Activated CD8-positive, alpha-beta T cell treated with anti-CD3 and anti-CD28 coated beads, Interleukin-2, amount 10 ng/mL, durations not matched to agents 7 days and 5 days (primary cell): ENCODE data around the gene SIRPB2. TPM values are rescaled to one million over a fixed set of nuclear protein-coding genes. Genes with fewer than 3 reads are reported as not detected.
"Not testable (repeated sequence)": the region's sequence is repeated elsewhere in the genome, so short reads cannot be mapped to it uniquely, and the experiment has no call there.

Experiments used
- ATAC-seq: fragments of 150-1000 bp; cut with Tn5 transposase; one replicate; pipeline ENCODE4 v1.10.0; 2021; ENCODE audit warnings: moderate library complexity
- CTCF ChIA-PET: fragments of 350-600 bp; sonication (Branson Sonifier 250); formaldehyde crosslinking; loops from one replicate; lab custom pipeline; 2021; ENCODE audit warnings: antibody characterized with exemption; lab: Charles Lee
- POLR2A ChIA-PET: fragments of 350-600 bp; sonication (Branson Sonifier 250); formaldehyde crosslinking; loops from one replicate; lab custom pipeline; 2021; ENCODE audit warnings: antibody characterized with exemption; lab: Charles Lee
- DNase-seq: peaks from one replicate; pipeline ENCODE4 v3.0.0-alpha.2; 2020
- H3K27ac Mint-ChIP-seq: one replicate; pipeline ENCODE4 v1.8.0; 2021; ENCODE audit warnings: mild to moderate bottlenecking, mixed read lengths
- H3K27me3 Mint-ChIP-seq: one replicate; pipeline ENCODE4 v1.8.0; 2021; ENCODE audit warnings: low read depth, mixed read lengths
- H3K36me3 Mint-ChIP-seq: one replicate; pipeline ENCODE4 v1.8.0; 2021; ENCODE audit warnings: low read depth, mixed read lengths
- H3K4me1 Mint-ChIP-seq: one replicate; pipeline ENCODE4 v1.8.0; 2021; ENCODE audit warnings: low read depth, mixed read lengths
- H3K4me3 Mint-ChIP-seq: one replicate; pipeline ENCODE4 v1.8.0; 2021; ENCODE audit warnings: mild to moderate bottlenecking, mixed read lengths
- H3K9me3 Mint-ChIP-seq: one replicate; pipeline ENCODE4 v1.8.0; 2022; ENCODE audit warnings: mixed read lengths; ENCODE audit not compliant: insufficient read depth
- total RNA-seq, 2 experiments: library from RNA; stranded (reverse); gene quantifications; one replicate each; pipeline ENCODE4 v1.2.3, GENCODE V29; 2021

SIRPB2 gene
- total RNA-seq, 2 experiments from 2014 or later = not detected

DNA sequence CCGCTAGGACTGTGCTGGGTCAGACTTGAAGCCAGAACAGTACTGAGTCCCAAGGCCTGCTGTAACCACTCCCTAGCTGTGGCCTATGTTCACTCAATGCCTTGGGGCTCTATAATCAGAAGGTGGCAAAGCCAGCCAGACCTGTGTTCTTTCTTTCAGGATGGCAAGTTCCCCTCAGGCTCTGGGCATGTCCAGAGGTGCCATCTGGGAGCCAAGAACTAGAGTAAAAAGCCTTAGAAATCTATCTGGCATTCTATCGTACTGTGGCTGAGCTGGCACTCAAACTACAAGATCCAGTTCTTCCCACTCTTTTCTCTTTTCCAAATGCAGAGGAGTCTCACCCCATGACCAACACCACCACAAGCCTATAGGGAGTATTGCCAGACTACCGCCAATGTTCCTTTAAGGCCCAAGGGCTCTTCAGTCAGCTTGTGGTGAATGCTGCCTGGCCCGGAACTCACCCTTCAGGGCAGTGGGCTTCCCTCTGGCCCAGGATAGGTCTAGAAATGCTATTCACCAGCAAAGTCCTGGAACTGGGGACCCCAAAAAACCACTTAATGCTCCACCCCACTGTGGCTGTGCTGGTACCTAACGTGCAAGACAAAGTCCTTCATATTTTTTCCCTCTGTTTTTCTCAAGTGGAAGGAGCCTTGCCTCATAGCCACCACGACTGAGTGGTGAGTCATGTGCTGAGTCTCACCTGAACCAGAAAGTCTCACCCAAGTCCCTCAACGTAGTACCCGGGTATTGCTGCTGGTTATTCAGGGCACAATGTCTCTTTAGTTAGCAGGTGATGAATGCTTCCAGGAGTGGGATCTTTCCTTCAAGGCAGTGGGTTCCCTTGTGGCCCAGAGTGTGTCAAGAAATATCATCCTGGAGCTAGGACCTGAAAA is 8.6 kb upstream of the SIRPB2 start:
- no peak for DNase-seq
- no peak overlapping the region for H3K4me3 Mint-ChIP-seq
- peaks cover 57% of the 10 kb centered on the region for H3K27me3 Mint-ChIP-seq
- H3K4me1 Mint-ChIP-seq = peaks cover 3% of the 10 kb centered on the region
- peaks cover 2% of the 10 kb centered on the region for H3K36me3 Mint-ChIP-seq
- ChIA-PET POLR2A (no interaction called here), CTCF (interaction anchor here (0.8 to 1.0 kb wide), 2 partner anchors 33 to 277 kb away, joined by 3 read pairs; partner anchors contain the start of gene NSFL1C)
- H3K27ac Mint-ChIP-seq = no peak overlapping the region
- H3K9me3 Mint-ChIP-seq = no peaks in the 10 kb centered on the region
- no peak for ATAC-seq

DNA sequence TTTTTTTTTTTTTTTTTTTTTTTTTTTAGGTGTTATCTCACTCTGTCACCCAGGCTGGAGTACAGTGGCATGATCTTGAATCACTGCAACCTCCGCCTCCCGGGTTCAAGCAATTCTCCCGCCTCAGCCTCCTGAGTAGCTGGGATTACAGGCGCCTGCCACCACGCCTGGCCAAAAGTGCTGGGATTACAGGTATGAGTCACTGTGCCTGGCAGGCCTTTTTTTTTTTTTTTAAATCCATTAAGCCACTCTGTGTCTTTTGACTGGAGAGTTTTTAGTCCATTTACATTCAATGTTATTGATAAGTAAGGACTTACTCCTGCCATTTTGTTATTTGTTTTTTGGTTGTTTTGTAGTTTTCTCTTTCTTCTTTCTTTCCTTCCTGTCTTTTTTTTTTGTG is 6.2 kb upstream of the SIRPB2 start:
- H3K4me3 Mint-ChIP-seq, ATAC-seq, H3K36me3 Mint-ChIP-seq, H3K9me3 Mint-ChIP-seq, H3K27ac Mint-ChIP-seq, DNase-seq, POLR2A ChIA-PET: not testable (repeated sequence)
- peaks cover 13% of the 10 kb centered on the region for H3K4me1 Mint-ChIP-seq
- CTCF ChIA-PET = interaction anchor here (0.7 to 1.9 kb wide), 3 partner anchors 13 to 932 kb away, joined by 3 to 9 read pairs (median 5); no protein-coding TSS in a partner anchor
- peaks cover 58% of the 10 kb centered on the region for H3K27me3 Mint-ChIP-seq

GRCh38 chr20:1496930-1497329 is 5.7 kb upstream of the SIRPB2 start:
- ChIA-PET CTCF (interaction anchor here (1.2 to 1.9 kb wide), 2 partner anchors 13 to 280 kb away, joined by 5 to 9 read pairs; no protein-coding TSS in a partner anchor), POLR2A (no interaction called here)
- no peaks in the 10 kb centered on the region for H3K9me3 Mint-ChIP-seq
- H3K4me1 Mint-ChIP-seq = peaks cover 17% of the 10 kb centered on the region
- ATAC-seq (no peak), DNase-seq (no peak)
- H3K4me3 Mint-ChIP-seq = no peak overlapping the region
- no peaks in the 10 kb centered on the region for H3K36me3 Mint-ChIP-seq
- H3K27ac Mint-ChIP-seq = no peak overlapping the region
- H3K27me3 Mint-ChIP-seq = peaks cover 56% of the 10 kb centered on the region

DNA sequence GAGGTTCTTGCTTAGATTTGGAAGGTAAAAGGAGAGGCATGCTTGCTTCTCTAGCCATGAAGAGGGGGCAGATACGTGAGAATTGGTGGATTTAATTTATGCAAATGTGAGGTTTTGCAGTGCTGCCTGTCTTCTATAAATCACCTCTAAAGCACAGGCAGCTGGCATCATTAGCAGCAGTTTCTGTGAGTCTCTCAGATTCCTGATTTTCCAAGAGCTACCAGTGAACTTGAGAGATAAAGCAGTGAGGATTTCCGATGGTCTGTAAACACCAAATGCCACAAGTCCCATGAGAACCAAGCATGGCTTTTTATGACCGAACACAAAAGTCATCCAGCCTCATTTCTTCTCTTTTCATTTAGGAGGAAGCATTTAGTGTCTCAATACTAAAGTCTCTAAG is 3.2 kb upstream of the SIRPB2 start:
- no peak for DNase-seq
- CTCF ChIA-PET = interaction anchor here (4.8 kb wide), 1 partner anchor 9 kb away, joined by 37 read pairs; no protein-coding TSS in a partner anchor
- H3K9me3 Mint-ChIP-seq = no peaks in the 10 kb centered on the region

DNA sequence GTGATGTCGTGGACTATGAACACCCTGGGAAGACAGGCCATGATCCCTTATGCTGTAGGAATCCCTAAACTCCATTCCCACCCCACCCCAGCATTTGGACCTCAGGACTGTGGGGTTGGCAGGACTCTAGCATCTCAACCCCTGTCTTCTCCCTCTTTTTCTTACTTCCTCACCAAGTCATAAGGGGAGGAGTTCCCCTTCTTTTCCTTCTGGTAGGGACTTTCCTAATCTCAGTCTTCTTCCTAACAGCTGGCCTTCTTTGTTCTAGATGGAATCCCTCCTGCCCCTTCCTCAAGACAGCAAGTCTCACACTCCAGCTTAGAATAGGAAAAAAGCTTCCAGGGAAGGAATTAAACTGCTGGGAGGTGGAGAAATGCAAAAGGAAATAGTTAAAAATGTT is 2.3 kb upstream of the SIRPB2 start:
- peaks cover 54% of the 10 kb centered on the region for H3K27me3 Mint-ChIP-seq
- no peak for DNase-seq
- H3K4me1 Mint-ChIP-seq = peaks cover 27% of the 10 kb centered on the region

More for the DNA sequence above, 3.2 kb upstream of the SIRPB2 start:
- Mint-ChIP-seq H3K27me3 (peaks cover 54% of the 10 kb centered on the region), H3K4me1 (peaks cover 27% of the 10 kb centered on the region), H3K36me3 (no peaks in the 10 kb centered on the region), H3K4me3 (no peak overlapping the region), H3K27ac (no peak overlapping the region)
- ATAC-seq = no peak
- POLR2A ChIA-PET = no interaction called here

DNA sequence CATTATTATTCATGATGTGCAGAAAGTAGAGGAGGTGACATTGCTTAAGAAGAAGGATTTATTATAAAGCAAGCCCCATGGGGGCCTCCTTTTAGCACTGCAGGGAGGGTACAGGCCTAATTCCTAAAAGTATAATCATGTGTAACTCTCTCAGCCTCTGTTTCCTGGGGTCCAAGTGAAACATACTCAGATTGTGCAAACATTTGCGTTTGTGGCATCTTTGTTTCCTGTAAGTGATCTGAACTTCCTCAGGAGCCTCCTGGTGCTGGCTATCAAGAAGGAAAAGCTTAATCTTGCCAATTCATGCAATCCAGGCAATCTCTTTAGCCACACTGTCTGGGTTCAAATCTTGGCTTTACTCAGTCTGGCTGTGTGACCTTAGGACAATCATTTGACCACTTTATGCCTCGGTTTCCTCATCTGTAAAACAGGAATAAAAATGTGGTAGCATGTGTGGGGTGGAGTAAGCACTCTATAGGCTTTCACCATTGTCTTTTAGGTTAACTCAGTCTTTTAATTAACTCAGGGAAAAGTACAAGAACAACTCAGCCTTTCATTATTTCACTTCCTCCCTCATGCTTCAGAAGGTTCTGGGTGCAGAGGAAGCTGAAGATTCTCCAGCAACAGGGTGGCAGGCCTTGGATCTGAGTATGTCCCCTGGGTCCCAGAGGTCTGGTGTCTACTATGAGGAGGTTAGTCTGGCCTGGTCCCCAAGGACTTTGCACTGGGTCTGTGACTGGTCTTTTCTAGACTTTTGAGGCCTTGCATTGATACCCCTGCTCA is 831 bp upstream of the SIRPB2 start:
- Mint-ChIP-seq H3K9me3 (no peaks in the 10 kb centered on the region), H3K27me3 (peaks cover 53% of the 10 kb centered on the region), H3K36me3 (no peaks in the 10 kb centered on the region), H3K4me3 (no peak overlapping the region), H3K27ac (no peak overlapping the region), H3K4me1 (peaks cover 27% of the 10 kb centered on the region)
- ATAC-seq (no peak), DNase-seq (no peak)
- ChIA-PET POLR2A (no interaction called here), CTCF (interaction anchor here (4.8 kb wide), 1 partner anchor 12 kb away, joined by 37 read pairs; no protein-coding TSS in a partner anchor)

More for the DNA sequence above, 2.3 kb upstream of the SIRPB2 start:
- no peak overlapping the region for H3K4me3 Mint-ChIP-seq
- ChIA-PET CTCF (interaction anchor here (0.9 to 4.8 kb wide), 2 partner anchors 10 to 15 kb away, joined by 5 to 37 read pairs; no protein-coding TSS in a partner anchor), POLR2A (no interaction called here)
- no peaks in the 10 kb centered on the region for H3K36me3 Mint-ChIP-seq
- no peaks in the 10 kb centered on the region for H3K9me3 Mint-ChIP-seq
- no peak overlapping the region for H3K27ac Mint-ChIP-seq
- no peak for ATAC-seq

DNA sequence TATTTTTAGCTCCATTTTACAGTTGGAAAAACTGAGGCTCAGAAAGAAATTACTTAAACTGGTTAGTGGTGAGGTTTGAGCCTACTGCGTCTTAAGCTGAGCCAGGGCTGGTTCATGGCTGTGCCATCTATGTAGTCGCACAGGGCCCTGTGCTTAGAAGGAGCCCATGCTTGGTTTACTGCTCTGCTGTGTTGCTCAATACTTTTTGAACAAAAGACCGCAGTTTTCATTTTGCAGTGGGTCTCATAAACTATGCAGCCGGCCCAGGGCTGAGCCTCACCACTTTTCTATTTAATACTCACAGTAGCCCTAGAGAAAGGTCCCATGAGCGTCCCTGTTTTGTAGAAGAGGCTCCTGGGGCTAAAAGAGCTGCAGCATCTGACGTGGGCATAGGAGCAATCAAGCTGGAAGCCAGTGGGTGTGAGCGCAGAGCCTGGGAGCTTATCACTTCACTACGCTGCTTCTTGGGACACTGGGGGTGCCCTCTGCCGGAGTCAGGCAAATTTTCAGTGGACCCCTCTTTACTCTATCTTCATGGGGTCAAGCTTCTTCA is 501 bp downstream of the SIRPB2 start:
- no peak overlapping the region for H3K27ac Mint-ChIP-seq
- DNase-seq (no peak), ATAC-seq (no peak)
- H3K27me3 Mint-ChIP-seq = peaks cover 49% of the 10 kb centered on the region
- no peaks in the 10 kb centered on the region for H3K36me3 Mint-ChIP-seq
- H3K4me1 Mint-ChIP-seq = peaks cover 27% of the 10 kb centered on the region
- no peaks in the 10 kb centered on the region for H3K9me3 Mint-ChIP-seq
- no peak overlapping the region for H3K4me3 Mint-ChIP-seq
- POLR2A ChIA-PET = no interaction called here
- CTCF ChIA-PET = interaction anchor here (1.1 to 2.5 kb wide), 2 partner anchors 13 to 15 kb away, joined by 3 to 21 read pairs; no protein-coding TSS in a partner anchor

DNA sequence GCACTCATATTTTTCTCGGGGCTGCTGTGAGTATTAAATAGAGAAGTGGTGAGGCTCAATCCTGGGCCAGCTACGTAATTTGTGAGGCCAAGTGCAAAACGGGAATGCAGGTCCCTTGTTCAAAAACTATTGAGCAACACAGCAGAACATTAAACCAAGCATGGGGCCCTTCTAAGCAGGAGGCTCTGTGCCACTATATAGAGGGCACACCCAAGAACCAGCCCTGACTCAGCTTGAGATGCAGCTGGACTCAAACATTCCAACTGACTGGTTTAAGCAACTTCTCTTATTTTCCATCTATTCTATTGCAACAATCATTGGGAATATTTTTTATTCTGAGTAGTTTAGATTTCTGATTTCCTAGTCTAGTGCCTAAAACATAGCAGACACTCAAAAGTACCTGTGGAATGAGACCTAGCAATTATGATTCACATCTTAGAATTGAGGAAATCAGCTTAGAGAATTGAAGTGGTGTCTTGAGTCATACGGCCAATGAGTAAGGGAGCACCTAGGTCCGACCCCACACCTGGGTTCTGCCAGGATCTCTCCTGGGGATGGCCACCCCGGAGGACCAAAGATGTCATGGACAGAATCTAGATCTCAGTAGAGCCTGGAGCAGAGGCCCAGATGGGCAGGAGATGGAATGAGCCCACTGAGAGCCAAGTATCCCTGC is 1.3 kb downstream of the SIRPB2 start:
- no peak overlapping the region for H3K27ac Mint-ChIP-seq

GRCh38 chr20:1489325-1489724 is 1.9 kb downstream of the SIRPB2 start:
- H3K4me1 Mint-ChIP-seq = peaks cover 27% of the 10 kb centered on the region
- no peak overlapping the region for H3K4me3 Mint-ChIP-seq
- CTCF ChIA-PET = interaction anchor here (2.5 kb wide), 1 partner anchor 14 kb away, joined by 21 read pairs; no protein-coding TSS in a partner anchor
- POLR2A ChIA-PET = no interaction called here
- peaks cover 45% of the 10 kb centered on the region for H3K27me3 Mint-ChIP-seq
- no peak overlapping the region for H3K27ac Mint-ChIP-seq
- no peaks in the 10 kb centered on the region for H3K36me3 Mint-ChIP-seq
- ATAC-seq (no peak), DNase-seq (no peak)
- no peaks in the 10 kb centered on the region for H3K9me3 Mint-ChIP-seq

More for the DNA sequence above, 1.3 kb downstream of the SIRPB2 start:
- ATAC-seq (no peak), DNase-seq (no peak)
- CTCF ChIA-PET = interaction anchor here (1.1 to 2.5 kb wide), 2 partner anchors 13 to 15 kb away, joined by 3 to 21 read pairs; no protein-coding TSS in a partner anchor
- H3K4me3 Mint-ChIP-seq = no peak overlapping the region
- POLR2A ChIA-PET = no interaction called here
- H3K9me3 Mint-ChIP-seq = no peaks in the 10 kb centered on the region
- peaks cover 47% of the 10 kb centered on the region for H3K27me3 Mint-ChIP-seq
- H3K4me1 Mint-ChIP-seq = peaks cover 27% of the 10 kb centered on the region
- H3K36me3 Mint-ChIP-seq = no peaks in the 10 kb centered on the region

DNA sequence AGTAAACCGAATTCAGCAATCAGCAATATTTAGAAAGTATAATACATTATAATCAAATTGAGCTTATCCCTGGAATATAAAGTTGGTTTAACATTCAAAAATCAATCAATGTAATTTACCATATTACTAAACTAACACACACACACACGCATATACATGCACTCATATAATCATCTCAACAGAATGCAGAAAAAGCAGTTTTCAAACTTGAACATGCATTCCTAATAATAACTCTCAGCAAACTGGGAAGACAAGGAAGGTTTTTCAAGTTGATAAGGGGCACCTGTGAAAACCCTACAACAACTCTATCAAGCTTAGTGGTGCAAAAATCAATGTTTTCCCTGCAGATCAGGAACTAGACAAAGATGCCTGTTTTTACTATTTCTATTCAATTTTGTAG is 4.7 kb downstream of the SIRPB2 start:
- H3K36me3 Mint-ChIP-seq = no peaks in the 10 kb centered on the region
- H3K4me1 Mint-ChIP-seq = peaks cover 6% of the 10 kb centered on the region
- H3K4me3 Mint-ChIP-seq = no peak overlapping the region
- ChIA-PET POLR2A (no interaction called here), CTCF (interaction anchor here (1.6 kb wide), 1 partner anchor 290 kb away, joined by 3 read pairs; no protein-coding TSS in a partner anchor)
- peaks cover 52% of the 10 kb centered on the region for H3K27me3 Mint-ChIP-seq
- no peaks in the 10 kb centered on the region for H3K9me3 Mint-ChIP-seq
- ATAC-seq = no peak
- H3K27ac Mint-ChIP-seq = no peak overlapping the region
- DNase-seq = no peak
